Middle frontal gyrus (tissue), 1 donor: ENCODE results near the gene RAB11A.
A peak's percentile ranks its signal among the peaks of the same experiment; 100 is the strongest.

Experiments used
- DNase-seq: peaks from one replicate; pipeline ENCODE4 v3.0.0-alpha.2; 2015; ENCODE audit warnings: low spot score; ENCODE audit errors: extremely low spot score

RAB11A gene

GRCh38 chr15:65916041-65916663 lies 46.9 kb downstream of the RAB11A start:
- no peak for DNase-seq

DNA sequence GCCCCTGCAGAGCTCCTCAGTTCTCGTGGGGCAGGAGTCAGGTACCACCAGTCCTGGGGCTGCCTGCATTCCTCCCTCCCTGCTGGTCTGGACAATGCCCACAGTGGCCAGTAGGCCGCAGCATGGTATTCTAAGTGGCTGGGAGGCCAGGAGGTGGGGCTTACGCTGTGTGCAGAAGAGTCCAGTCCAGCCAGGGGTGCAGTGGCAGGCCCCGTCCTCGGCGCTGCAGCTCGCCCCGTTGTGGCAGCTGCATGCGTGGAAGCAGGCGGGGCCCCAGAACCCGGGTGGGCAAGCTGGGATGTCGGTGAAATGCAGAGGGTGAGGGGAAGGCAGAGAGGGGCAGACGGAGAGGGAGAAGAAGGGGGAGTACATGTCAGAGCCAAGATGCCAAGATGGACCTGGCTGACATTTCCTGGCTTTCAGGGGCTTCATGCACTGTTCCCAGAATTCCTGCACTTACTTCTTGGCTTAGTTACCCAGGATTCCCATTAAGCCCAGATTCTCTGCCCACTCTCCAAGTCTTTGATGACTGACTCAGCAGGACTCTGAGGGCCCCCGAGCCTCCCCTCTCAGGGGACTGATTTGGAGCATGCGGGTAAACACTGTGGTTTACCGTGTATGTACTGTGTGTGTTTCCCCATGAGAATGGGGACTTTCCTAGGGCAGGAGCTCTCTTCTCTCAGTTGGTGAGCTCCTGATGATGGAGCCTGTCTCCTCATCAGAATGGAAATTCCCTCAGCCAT lies 47.5 kb downstream of the RAB11A start:
- DNase-seq, result peak; percentile 18

GRCh38 chr15:65917407-65917756 lies 48.1 kb downstream of the RAB11A start:
- no peak for DNase-seq

GRCh38 chr15:65917936-65918335 lies 48.6 kb downstream of the RAB11A start:
- DNase-seq, result no peak

- no peak for DNase-seq
Observed at GRCh38 chr15:65918357-65918920, 49.1 kb downstream of the RAB11A start.

DNA sequence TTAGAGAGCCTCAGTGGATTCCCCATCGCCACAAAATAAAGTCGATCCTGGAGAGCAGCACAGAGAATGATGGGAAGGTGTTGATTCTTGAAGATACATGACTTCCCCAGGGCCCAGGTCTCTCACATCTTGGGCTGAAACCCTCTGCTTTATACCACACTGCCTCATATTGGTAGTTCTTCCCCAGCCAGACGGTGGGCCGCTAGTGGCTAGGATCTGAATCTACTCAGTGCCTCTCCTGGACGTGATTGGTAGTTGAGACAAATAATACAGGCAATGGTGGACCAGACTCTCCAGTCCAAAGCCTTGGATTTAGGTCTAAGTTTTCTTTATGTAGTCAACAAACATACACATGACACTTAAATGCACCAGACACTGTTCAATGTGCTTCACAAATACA lies 49.7 kb downstream of the RAB11A start:
- no peak for DNase-seq

- DNase-seq, result no peak
Observed at GRCh38 chr15:65919353-65919752, 50.1 kb downstream of the RAB11A start.

DNA sequence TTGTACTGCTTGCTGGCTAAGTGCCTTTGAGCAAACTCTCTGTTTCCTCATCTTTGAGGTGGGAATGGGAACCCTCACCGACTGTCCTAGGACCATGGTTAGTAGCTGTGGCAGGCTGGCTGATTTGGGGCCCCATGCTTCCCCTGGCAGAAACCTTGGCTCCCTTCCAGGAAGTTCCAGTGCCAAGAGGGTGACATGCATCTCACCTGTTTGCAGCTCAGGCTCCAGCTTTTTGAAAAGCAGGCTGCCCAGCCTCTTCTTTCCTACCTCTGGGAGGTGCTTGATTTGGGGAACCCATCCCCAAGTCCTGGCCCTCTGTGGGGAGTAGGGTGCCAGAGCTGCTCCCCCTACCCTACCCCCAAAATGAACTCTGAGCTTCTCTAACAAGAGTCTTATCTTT lies 50.8 kb downstream of the RAB11A start:
- DNase-seq, result no peak

DNA sequence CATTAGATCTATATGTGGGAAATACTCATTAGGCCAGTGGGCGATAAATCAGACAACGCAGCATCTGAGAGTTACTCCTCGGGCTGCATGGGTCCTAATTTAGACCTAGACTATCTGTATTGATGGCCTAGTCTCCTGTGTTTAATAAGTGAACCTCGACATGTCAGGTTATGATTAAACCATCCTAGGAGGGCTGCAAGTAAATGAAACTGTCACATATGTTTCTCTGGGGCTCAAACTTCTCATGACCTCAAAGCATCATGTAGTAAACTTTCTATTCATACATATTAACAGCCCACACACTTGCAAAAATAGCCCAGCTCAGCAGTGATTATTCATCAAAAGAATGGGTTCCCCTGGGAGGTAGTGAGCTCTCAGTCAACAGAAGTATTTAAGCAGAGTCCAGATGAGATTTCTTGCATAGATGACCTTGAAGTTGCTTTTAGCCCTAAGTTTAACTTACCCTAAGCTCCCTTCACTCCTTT lies 51.6 kb downstream of the RAB11A start:
- no peak for DNase-seq

DNA sequence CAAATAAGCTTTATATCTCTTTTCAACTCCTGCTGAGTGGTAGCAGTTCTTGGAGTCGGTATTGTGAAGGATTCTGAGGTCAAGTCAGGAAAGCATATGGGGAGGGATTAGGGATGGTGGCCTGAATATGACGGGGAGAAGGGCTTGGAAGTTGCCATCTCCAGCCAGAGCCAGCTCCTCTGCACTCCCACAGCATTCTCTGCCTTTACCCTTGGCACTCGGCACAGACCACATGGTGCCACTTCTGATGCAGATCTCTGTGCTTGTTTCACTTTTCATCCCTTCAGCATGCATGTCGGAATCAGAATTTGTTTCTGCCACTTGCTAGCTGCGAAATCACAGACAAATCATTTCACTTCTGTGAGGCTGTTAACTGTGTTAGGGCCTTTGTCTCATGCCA lies 52.5 kb downstream of the RAB11A start:
- no peak for DNase-seq

GRCh38 chr15:65922621-65923020 lies 53.3 kb downstream of the RAB11A start:
- no peak for DNase-seq

- DNase-seq, result no peak
Observed at GRCh38 chr15:65923264-65923663, 54.0 kb downstream of the RAB11A start.

- no peak for DNase-seq
Observed at GRCh38 chr15:65924004-65924403, 54.7 kb downstream of the RAB11A start.

DNA sequence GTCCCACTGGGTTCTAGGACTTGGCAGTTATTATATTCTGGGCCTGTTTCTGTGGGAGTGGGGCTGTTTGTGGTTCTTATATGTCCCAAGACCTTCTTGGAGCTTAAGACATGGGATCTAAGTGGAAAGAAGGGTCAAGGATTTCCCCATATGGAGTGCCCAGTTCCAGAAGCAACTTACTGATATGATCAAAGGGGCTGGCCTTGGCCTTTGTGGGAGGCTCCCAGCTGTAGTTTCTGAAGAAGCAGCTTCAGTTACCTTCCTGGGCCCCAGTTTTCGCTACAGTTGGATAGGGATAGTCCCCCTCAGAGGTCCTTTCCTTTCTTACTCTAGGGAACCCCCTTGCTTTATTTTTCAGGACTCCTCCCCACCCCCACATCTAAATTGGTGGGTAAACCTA lies 56.0 kb downstream of the RAB11A start:
- DNase-seq, result no peak

- DNase-seq, result no peak
Observed at GRCh38 chr15:65926459-65926858, 57.2 kb downstream of the RAB11A start.

GRCh38 chr15:65926899-65927298 lies 57.6 kb downstream of the RAB11A start:
- DNase-seq, result no peak

GRCh38 chr15:65927545-65927944 lies 58.3 kb downstream of the RAB11A start:
- no peak for DNase-seq

DNA sequence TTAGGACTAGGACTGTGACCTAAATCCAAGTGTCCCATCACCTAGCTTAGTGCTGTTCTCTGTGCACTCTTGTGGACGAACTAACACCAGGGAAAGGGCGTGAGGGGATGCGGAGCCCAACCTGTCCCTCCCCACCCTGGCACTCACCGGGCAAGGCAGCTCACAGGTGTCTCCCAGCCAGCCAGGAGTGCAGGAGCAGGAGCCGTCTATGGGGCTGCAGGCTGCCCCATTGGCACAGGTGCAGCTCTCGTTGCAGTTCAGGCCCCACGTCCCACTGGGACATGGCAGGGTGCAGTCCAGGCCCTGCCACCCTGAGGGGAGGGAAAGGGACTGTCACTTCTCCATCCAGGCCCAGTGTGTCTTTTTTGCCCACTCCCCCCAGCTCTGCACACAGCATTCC lies 60.3 kb downstream of the RAB11A start:
- no peak for DNase-seq

DNA sequence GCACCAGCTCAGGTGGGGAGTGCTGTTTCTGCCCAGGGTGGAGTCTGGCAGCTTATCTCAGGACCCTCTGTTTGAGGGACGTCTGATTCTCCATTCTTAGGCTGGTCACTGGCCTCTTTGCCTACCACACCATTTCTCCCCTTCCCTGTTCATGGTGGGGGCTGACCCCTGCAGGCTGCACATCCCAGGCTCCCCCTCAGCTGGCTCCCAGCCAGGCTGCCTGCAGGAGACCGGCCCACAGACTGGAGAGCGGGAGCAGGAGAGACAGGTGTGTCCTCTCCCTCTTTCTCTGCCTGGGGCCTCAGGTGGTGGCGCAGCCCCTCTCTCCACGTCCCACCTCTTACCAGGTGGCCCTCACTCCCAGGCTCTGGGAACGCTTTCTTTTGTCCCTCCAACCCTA lies 60.8 kb downstream of the RAB11A start:
- no peak for DNase-seq

DNA sequence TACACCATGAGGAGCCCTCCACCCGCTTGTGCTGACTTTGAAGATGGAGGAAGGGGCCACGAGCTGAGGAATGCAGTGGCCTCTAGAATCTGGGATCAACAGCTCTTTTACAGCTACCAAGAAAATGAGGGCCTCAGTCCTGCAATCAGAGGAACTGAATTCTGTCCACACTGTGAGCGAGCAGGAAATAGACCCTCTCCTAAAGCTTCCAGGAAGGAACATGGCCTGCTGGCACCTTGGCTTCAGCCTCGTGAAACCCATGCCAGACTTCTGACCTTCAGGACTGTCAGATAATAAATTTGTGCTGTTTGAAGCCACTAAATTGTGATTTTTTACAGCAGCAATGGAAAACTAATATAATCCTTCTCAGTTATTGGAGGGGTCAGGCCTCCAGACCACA lies 61.9 kb downstream of the RAB11A start:
- DNase-seq, result no peak

DNA sequence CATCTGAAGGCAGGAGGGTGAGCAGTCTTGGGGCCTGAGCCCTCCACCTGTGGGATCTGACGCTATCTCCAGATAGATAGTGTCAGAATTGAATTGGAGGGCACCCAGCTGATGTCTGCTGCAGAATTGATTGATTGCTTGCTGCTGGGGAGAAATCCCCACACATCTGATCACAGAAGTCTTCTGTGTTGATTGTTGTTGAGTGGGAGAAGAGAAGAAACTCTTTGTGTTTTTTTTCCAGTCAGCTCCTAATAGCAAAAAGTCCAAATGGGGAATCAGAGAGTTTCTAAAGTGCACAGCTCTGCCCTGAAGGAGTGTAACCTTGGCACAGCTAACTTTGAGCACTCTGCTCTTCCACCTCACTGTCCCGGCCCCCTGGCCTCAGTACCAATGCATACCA lies 66.1 kb downstream of the RAB11A start:
- DNase-seq, result no peak

- no peak for DNase-seq
Observed at GRCh38 chr15:65936282-65936681, 67.0 kb downstream of the RAB11A start.

- no peak for DNase-seq
Observed at GRCh38 chr15:65937054-65937453, 67.8 kb downstream of the RAB11A start.
